Right cardiac atrium (tissue), 5 donors: ENCODE results near the gene CEP170B. TPM values are rescaled to one million over a fixed set of nuclear protein-coding genes. Genes with fewer than 3 reads are reported as not detected.

Experiments
- polyA plus RNA-seq: library from polyadenylated mRNA; stranded (reverse); fragments of 200-250 nt; gene quantifications from one replicate; pipeline ENCODE4 v1.2.3, GENCODE V29; 2013
- total RNA-seq, 4 donors: library from RNA; stranded (reverse); fragmentation: NEBNext Ultra II Directional; extraction: Animal tissue kit (Norgen Biotek cat#: 25700); gene quantifications; one replicate each; pipeline ENCODE4 v1.2.1, GENCODE V29; 2021
- donor health status: healthy with polysubstance abuse.
- donor health status: DM: no; HTN: yes; CAD: no.
- donor health status: DM: no; HTN: no; CAD: no.
- donor health status: DM: no; HTN: yes; CAD: no; lungs with severe emphysema.
- donor health status: DM: yes; HTN: yes; CAD: no.

CEP170B gene
- total and polyA plus RNA-seq, 5 donors: 8.4 to 19.1 (median 11.5) TPM

Other genes with a start within 250 kb of the CEP170B start
- gene INF2, start 175.7 kb upstream of the CEP170B start, total RNA-seq: 10 to 100 TPM; 36.2 to 46.4 (median 42.3) TPM
- 36.6 TPM for gene INF2, start 175.7 kb upstream of the CEP170B start, polyA plus RNA-seq
- gene ADSS1, start 141.0 kb upstream of the CEP170B start, total RNA-seq: 100 to 1,000 TPM; 156 to 212 (median 188) TPM
- gene ADSS1, start 141.0 kb upstream of the CEP170B start, polyA plus RNA-seq: 217 TPM
- gene SIVA1, start 112.1 kb upstream of the CEP170B start, total RNA-seq: 10 to 100 TPM; 74.6 to 88.5 (median 85.1) TPM
- 201 TPM for gene SIVA1, start 112.1 kb upstream of the CEP170B start, polyA plus RNA-seq
- 100 to 1,000 TPM; 120 to 154 (median 126) TPM for gene AKT1, start 69.5 kb upstream of the CEP170B start, total RNA-seq
- 101 TPM for gene AKT1, start 69.5 kb upstream of the CEP170B start, polyA plus RNA-seq
- 1 to 10 TPM; 6.0 to 7.7 (median 6.6) TPM for gene ZBTB42, start 64.2 kb upstream of the CEP170B start, total RNA-seq
- 5.3 TPM for gene ZBTB42, start 64.2 kb upstream of the CEP170B start, polyA plus RNA-seq
- under 1 TPM; 0.06 to 0.88 (median 0.20) TPM for gene PLD4, start 59.6 kb downstream of the CEP170B start, total RNA-seq
- 0.05 TPM for gene PLD4, start 59.6 kb downstream of the CEP170B start, polyA plus RNA-seq
- gene AHNAK2, start 113.1 kb downstream of the CEP170B start, total RNA-seq: 1 to 10 TPM; 2.5 to 5.7 (median 3.3) TPM
- gene AHNAK2, start 113.1 kb downstream of the CEP170B start, polyA plus RNA-seq: 2.0 TPM
- 1 to 10 TPM; 1.8 to 4.2 (median 3.1) TPM for gene CLBA1, start 120.5 kb downstream of the CEP170B start, total RNA-seq
- 2.4 TPM for gene CLBA1, start 120.5 kb downstream of the CEP170B start, polyA plus RNA-seq
- 1 to 10 TPM; 2.9 to 3.9 (median 3.3) TPM for gene CDCA4, start 155.8 kb downstream of the CEP170B start, total RNA-seq
- gene CDCA4, start 155.8 kb downstream of the CEP170B start, polyA plus RNA-seq: 2.5 TPM
- gene GPR132, start 200.2 kb downstream of the CEP170B start, total RNA-seq: under 1 TPM; 0.62 to 0.80 (median 0.73) TPM
- gene GPR132, start 200.2 kb downstream of the CEP170B start, polyA plus RNA-seq: 0.32 TPM